ENCODE results near the gene C19orf18.
"Not testable (repeated sequence)": the region's sequence is repeated elsewhere in the genome, so short reads cannot be mapped to it uniquely, and the experiment has no call there.

The C19orf18 gene

DNA sequence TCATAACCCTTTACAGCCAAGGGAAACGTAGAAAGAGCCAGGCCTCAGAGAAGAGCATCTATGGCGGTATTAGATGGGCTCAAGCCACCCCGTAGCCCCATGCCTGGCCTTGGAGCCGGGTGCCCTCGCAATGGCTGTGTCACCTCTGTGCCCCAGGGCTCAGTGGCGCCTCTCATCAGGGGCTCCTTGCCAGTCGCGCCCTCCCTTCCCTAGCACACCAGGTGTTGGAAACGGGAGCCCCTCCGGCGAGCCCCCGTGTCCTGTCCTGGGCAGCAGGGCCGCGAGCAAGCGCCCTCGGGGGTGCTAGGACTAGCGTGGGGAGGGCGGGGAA is 27.3 kb downstream of the C19orf18 start:
- no peak for DNase-seq

DNA sequence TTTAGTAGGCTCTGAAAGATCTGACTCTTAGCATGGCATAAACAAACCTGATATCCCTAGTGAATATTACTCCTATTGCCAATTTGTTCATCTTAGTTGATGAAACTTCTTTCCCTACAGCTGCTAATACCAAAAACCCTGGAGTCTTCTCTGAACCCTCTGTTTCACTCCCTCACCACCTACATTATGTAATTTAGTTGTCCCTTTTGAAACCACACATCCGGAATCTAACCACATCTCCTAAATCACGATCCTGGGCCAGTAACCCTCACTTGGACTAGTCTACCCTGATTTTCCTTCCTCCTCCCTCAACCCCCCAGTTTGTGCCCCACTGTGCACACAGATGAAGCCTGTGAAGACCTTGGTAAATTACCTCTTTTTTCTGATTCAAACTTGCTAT is 28.0 kb downstream of the C19orf18 start:
- no peak for DNase-seq

DNA sequence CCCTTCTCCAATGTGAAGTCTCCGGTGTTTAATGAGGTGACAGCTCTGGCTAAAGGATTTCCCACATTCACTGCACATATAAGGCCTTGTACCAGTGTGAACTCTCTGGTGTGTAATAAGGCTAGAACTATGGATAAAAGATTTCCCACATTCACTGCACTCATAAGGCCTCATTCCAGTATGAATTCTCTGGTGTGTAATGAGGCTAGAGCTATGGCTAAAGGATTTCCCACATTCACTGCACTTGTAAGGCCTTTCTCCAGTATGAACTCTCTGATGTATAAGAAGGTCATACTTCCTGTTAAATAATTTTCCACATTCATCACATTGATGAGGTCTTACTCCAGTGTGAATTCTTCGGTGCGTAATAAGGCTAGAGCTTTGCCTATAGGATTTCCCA is 32.7 kb downstream of the C19orf18 start:
- no peak for DNase-seq

DNA sequence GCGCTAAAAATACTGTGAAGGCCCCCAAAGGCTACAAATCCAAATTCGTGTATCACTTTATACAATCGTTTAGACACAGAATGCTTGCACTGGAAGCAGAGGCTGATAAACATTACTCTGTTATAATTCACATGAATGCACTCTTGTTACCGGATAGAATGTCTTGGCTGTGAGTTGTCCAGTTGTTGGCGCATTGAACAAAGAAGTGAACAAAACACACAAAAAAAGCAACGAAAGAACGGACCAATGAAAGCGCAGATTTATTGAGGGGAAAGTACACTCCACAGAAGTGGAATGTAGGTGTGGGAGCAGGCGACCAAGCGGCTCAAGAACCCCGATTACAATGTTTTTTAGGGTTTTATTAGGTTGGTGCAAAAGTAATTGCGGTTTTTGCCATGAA is 38.6 kb downstream of the C19orf18 start:
- DNase-seq, result no peak

DNA sequence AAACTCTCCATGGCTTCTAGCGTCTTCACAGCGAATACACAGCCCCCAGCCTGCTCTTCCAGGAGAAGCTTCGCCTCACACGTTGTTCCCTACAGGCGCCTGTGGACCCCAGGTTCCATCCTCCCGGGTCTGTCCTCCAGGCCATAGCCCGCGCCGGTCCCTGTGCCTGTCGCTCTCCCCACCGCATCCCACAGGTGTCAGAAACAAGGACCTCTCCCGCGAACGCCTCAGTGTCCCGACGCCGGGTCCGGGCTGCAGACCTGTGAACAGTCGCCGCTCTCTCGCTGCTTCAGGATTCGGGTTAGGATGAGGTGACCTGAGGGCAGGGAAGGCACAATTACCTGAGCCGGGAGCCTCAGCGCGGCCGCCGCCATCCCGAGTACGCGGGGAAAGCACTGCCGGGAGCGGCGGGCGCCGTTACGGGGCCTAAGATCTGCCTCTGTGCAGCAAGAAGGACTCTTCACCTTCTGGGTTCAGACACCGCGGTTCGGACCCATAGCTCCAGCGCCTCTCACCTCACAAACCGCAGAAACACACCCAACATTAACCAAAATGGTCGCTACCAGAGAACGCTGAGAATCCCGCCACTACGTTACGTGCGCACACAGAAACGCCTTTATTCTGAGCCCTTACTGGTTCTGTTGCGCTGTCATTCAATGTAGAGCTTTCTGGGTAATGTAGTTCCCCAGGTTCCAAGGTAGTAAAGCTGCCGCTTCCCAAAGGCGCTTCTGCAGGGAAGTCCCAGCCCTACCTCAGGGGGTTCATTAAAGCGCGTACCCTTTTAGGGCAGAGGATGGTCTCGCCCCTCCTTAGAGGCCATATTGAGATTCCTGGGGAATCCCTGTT is 39.3 kb downstream of the C19orf18 start, which contains the start of gene ZNF418:
Gene ZNF418, minus strand, starts transcription at position 583 of the 846 bp plus-strand sequence. CDS start 1,580 bp downstream, outside the sequence.
- no peak for DNase-seq

DNA sequence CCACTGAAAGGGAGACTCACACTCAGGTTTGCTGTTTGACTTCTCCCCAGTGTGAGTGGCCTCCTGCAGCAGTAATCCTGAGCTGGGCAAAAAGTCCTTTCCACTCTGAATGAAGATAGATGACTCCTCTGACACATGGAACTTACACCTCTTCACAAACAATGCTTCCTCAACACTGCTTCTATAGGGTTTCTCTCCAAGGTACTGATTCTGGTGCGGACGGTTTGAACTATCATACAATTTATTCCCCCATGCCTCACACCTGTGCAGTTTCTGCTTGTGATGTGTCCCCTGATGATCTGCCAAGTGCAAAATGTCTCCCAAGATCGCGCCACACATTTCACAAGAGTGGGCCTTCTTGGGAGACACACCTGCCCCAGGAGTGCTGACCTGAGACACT is 46.7 kb downstream of the C19orf18 start:
- no peak for DNase-seq

DNA sequence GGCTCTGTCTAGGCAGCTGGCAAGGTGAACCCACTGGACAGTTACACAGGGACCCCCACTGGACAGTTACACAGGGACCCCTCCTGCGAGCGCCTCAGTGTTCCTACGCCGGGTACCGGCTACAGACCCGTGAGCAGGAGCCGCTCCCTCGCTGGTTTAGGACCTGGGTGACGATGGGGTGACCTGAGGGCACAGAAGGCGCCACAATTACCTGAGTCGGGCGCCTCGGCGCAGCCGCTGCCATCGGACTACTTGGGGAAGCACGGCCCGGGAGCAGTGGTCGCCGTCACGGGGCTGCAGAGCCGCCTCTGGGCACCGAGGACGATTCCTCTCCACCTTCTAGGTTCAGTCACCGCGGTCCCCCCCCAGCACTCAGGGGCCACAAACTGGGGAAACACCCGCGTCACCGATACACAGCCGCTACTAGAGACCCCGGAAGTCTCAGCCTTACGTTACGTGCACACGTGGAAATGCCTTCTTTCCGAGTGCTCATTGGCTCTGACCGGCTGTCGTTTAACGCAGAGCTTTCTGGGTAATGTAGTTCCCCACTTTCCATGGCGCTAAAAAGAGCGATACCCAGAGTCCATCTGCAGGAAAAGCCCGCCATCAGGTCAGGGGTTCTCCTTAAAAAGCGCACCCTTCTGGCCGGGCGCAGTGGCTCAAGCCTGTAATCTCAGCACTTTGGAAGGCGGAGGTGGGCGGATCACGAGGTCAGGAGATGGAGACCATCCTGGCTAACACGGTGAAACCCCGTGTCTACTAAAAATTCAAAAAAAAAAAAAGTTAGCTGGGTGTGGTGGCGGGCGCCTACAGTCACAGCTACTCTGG is 58.0 kb downstream of the C19orf18 start, which contains the start of gene ZNF417:
Gene ZNF417, minus strand, starts transcription at position 425 of the 828 bp plus-strand sequence. Its CDS starts 181 bp downstream, at position 244.
- DNase-seq, result not testable (repeated sequence)

DNA sequence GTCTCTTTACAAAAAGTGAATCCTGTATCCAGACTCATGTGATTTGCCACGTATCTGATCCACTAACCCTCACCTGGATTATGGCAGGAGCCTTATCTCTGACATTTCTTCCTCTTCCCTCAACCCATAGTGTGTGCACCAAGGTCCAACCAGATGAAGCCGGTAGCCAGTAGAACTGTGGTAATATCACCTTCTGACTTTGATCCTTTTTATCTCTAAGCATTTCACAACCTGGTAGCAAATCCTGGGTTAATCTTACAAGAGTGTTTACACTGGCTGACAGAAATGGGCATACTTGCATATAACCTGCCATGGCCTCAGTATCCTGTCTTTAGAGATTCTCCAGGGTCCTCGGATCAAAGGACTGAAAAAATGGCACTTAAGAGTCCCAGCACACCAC is 59.8 kb downstream of the C19orf18 start:
- no peak for DNase-seq

Measured in NK-92 treated with Interleukin-12 subunit alpha and Interleukin-12 subunit beta, amount 100 ng/mL, for 24 hours (cell line).